SK-N-DZ (cell line): ENCODE results near the gene SEC22A.
"Not testable (repeated sequence)": the region's sequence is repeated elsewhere in the genome, so short reads cannot be mapped to it uniquely, and the experiment has no call there.

ENCODE experiments used
- DNase-seq: peaks from one replicate; pipeline ENCODE4 v3.0.0-alpha.2; 2015; ENCODE audit warnings: low spot score

Gene SEC22A

DNA sequence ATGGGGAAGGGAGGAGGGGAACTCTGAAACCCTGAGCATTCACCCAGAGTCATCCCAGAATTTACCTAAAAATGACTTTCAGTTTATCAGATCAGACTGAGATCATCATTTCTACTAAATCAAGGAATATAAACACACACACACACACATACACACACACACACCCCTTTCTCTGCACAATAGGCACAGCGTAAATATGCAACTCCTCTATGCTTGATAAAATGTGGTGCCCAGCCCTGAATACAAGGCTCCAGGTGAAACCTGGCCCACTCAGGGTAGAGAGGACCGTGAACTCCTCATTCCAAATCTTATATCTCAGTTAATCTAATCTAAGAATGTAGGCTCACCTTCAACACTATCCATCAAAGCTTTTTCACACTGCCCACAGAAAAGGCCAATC, 31.8 kb upstream of the SEC22A start:
- no peak for DNase-seq

DNA sequence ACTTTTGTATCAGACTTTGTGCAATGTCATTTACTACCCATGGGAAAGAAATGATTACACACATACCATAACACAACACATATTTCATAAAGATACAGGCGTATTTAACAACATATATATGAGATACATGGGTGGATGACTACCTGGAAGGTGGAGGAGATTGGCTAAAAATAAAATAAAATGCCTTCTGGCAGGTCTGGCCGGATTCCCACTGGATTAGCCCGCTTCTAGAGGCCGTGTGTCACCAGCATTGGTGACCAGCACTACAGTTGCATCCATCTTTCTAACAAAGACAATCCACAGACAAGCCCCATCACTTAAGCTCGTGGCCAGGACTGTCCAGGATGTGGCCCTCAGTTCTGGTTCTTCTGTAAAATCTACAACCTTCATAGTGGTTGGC, 21.0 kb upstream of the SEC22A start:
- no peak for DNase-seq

DNA sequence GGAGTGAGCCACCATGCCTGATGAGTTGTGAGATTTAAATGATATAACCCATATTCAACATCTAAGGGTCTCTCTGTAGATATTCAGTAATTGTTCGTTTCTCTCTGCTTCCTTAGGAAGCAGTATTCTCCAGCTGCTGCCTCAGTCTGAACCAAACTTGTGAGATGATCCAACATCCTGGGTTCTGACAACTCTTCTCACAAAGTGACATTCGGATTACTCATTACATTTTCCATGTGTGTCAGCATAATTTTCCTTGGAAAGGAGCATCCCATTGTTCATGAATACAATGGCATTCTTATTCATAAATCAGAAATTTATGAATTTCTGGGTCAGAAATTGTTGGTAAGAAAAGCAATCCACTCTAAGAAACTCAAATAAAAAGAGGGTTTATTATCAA, 15.0 kb upstream of the SEC22A start:
- no peak for DNase-seq

DNA sequence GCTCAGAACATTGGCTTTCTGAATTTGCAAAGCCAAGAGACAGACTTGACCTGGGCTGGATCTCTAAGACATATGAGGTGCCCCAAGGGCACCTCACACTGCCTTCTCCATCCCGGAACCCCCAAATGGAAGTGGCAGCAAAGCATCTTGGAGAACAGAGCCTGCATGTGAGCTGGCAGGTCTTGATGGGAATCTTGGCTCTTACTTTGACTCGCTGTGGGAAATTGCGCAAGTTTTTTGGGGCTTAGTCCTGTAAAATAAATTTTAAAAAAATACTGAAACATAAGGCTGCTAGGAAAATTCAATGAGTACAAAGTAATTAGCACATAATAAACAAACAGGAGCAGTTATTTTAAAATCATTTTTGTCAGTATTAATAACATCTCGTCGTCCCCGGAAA, 13.7 kb upstream of the SEC22A start:
- DNase-seq, result no peak

DNA sequence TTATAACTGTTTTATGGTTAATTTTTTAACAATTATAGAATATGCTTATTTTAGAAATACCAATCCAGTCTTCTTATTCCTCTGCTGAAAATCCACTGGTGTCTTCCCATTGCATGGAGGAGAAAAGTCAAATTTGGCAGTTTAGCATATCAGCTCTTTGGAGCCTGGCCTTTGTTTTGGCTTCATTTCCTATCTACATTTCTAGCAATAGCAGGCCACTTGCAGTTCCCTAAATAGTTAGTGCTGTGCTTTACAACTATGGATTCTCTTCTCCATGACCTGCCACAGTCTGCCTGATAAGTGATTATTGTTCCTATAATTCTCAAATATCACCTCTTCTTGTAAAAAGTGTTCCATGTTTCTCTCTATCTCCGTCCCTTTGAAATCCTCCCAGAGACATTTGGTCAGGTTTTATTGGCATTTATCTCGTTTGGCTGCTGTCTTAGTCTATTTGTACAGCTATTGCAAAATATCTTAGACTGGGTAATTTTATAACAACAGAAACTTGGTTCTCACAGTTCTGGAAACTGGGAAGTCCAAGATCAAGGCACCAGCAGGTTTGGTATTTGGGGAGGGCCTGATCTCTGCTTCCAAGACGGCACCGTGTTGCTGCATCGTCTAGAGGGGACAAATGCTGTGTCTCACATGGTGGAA, 8.2 kb upstream of the SEC22A start:
- DNase-seq, result no peak

DNA sequence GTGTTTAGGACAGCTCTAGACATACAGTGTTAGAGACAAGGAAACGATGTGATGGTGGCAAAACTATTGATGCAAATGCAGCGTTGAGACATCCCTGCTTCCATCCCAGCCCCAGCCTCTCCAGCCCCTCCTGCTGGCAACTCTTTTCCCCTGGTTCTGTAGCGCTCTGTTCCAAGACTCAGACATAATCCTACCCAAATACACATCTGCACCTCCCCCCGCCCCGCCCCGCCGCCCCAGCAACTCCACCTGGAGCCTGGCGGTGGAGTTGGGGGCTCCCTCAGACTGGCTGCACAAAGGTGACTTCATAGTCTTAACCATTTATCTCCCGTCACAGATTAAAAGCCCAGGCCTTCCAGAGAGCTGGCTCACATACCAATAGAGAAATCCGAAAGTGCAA, 7.2 kb upstream of the SEC22A start:
- peak; percentile 45 for DNase-seq

DNA sequence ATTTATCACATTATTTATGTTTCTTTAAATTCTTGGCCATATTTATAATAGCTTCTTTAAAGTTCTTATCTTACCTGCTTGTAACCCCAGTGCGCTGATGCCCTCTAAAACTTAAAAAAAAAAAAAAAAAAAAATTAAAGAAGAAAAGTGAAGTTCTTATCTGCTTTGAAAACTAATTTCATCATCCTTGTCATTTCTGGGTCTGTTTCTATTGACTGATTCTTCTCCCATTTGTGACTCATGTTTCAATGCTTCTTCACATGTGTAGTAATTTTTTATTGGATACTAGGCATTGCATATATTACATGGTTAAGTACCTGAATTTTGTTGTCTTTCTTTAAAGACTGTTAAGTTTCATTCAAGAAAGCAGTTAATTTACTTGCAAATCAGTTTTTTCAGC, 3.4 kb upstream of the SEC22A start:
- DNase-seq, result no peak

DNA sequence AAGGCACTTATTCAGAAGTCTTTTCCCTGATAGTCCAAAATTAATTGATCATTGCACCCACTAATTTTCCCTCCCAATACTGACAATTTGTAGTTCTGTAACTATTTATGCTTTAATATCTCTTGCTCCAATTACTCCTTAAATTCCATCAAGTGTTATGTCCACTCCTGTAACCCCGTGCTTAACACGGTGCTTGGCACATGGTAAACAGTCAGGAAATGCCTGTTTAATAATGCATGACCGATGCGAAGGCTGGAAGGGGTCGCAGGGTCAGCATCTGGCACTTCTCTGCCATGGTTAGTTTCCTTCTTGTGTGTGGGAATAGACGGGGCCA, 553 bp upstream of the SEC22A start:
- no peak for DNase-seq

DNA sequence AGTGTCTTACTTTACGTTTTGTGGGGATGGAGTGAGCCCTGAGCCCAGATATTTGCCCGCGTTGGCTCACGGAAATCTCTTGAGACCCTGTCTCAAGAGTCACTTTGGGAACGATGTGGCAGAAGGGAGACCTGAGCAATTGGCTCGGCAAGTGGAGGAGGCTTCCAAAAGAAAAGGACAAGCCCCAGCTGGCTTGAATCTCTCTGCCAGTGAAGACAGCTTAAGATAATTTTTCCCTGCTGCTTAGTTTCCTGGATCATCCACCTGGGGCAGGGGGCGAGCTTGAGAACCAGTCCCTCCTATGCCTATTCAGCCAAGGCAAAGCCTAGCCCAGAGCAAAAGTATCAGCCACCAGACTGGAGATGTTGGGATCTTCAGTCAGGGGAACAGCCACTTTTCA, 708 bp downstream of the SEC22A start:
- DNase-seq, result peak; percentile 17

DNA sequence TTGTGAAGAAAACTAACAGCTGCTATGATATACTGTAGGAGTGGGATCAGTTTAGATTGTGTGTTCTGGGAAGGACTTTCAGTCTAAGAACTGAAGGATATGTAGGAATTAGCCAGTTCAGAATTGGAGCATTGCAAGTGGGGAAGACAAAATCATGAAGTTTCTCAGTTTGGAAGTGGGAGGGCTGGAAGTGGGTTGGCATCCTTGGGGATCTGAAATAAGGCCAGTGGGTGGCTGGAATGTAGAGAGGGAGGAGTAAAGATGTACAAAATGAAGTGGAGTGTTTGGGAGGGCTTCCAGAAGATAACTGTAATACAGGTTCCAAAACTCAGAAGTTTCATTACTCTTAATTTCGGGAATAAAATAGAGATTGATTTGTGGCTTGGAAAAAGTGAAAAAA, 17.2 kb downstream of the SEC22A start:
- no peak for DNase-seq

DNA sequence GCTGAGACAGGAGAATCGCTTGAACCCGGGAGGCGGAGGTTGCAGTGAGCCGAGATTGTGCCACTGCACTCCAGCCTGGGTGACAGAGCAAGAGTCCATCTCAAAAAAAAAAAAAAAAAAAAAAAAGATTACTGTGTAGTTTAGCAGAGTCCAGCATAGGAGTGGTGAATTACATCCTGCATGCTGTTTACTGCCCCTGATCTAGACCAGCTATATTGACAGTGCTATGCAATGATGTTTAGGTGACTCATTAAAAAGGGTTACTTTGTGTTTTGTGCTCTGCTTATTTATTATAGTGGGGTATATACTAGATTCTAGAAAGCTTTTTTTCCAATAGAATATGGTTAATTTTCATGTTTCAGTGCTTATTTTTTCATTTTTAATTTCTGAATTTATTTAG, 19.6 kb downstream of the SEC22A start:
- not testable (repeated sequence) for DNase-seq

DNA sequence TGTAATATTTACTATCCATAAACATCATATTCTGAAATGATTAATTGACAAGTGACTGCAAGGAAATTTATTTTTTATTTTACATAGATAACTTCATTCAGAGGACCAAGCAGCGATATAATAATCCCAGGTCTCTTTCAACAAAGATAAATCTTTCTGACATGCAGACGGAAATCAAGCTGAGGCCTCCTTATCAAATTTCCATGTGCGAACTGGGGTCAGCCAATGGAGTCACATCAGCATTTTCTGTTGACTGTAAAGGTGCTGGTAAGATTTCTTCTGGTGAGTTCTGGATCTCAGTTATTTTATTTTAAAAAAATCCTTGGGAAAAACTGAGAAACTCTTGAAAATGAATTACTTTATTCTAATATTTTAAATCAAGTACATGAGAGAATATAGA, 23.3 kb downstream of the SEC22A start:
- DNase-seq, result no peak

DNA sequence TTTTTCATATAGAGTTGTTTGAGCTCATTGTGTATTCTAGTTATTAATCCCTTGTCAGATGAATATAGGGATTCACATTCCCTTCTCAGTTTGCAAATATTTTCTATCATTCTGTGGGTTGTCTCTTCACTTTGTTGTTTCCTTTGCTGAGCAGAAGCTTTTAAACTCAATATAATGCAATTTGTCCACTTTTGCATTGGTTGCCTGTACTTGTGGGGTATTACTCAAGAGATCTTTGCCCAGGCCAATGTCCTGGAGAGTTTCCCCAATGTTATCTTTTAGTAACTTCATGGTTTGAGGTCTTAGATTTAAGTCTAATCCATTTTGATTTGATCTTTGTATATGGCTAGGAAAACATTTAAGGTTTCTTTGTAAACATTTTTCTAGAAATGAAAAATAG, 24.8 kb downstream of the SEC22A start:
- no peak for DNase-seq

DNA sequence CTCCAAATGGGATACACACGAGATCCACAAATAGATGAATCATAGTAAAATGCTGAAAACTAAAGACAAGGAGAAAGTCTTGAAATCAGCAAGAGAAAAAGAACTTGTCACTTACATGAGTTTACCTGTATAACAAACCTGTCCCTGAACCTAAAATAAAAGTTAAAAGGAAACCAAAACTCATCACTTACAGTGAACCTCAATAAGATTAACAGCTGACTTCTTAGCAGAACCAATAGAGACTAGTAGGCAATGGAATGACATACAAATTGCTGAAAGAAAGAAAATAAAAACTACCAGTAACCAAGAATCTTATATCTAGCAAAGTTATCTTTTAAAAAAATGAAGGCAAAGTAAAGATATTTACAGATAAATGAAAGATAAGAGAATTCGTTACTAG, 27.4 kb downstream of the SEC22A start:
- DNase-seq, result peak; percentile 1

DNA sequence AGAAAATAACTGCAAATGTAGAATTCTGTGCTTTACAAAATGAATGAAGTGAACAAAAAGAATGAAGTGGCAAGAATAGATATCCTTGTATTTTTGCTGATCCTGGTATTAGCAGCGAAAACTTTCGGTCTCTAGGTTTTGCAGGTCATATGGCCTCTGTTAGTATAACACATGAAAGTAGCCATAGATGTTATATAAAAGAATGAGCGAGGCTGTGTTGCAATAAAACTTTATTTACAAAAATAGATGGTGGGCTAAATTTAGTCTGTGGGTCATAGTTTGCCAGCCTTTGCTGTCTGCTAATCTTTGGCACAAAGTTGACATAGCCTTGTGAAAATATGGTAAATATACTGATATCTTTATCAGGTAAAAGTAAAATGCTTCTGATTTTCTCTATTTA, 35.2 kb downstream of the SEC22A start:
- DNase-seq, result no peak

DNA sequence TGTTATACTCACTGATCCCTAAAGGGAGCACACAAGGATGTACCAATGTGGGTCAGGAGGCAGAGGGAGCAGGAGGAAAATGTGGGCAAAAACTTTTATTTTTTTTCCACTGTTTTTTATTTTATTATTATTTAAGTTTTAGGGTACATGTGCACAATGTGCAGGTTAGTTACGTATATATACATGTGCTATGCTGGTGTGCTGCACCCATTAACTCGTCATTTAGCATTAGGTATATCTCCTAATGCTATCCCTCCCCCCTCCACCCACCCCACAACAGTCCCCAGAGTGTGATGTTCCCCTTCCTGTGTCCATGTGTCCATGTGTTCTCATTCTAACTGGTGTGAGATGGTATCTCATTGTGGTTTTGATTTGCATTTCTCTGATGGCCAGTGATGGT, 37.4 kb downstream of the SEC22A start:
- not testable (repeated sequence) for DNase-seq

DNA sequence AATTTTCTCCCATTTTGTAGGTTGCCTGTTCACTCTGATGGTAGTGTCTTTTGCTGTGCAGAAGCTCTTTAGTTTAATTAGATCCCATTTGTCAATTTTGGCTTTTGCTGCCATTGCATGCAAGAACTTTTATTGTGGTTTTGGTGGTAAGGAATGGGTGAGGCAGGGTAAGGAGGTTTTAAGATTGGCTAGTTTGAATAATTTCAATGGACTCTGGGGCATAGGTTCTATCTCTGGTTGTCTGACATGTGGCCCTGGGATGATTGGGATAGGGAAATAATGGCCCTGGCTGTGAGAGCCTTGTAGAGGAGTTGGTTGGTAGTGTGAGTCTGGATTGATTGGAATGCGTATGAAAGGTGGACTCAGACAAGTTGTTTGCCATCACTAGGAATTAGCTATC, 38.0 kb downstream of the SEC22A start:
- no peak for DNase-seq

DNA sequence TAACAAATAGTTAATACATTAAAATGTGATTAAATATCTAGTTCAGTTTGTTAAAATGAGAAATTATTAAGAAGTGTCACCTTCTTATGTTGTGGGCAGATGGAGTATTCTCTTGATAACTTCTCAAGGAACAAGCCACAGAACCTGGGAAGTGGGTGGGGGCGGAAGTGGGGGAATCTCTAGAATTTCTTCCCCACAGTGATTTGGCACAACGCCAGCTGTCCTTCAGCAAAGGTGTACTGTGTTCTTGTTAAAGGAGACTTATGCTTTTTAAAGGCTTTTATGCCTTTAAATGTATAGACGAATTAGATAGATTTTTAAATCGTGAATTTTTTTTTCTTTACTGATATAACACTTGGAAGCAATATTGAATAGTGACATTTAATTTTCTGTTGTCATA, 42.4 kb downstream of the SEC22A start:
- no peak for DNase-seq

DNA sequence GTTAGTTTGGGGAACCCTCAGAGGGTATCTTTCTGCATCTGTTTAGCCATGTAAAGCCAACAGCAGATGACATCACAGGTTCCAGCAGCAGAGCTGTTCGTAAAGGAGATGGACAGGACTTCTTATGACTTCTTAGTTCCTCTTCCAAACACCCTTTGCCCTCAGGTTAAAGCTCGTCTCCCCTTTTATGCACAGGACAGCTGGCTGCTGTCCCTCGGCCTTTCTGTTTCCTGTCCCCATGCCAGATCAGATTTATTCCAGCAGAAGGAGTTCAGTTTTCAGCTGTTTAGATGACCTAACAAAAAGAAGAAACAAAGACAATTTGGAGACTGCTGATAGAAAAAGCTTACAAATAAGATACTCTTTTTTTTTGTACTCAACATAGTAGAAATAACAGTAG, 45.1 kb downstream of the SEC22A start:
- DNase-seq, result no peak

DNA sequence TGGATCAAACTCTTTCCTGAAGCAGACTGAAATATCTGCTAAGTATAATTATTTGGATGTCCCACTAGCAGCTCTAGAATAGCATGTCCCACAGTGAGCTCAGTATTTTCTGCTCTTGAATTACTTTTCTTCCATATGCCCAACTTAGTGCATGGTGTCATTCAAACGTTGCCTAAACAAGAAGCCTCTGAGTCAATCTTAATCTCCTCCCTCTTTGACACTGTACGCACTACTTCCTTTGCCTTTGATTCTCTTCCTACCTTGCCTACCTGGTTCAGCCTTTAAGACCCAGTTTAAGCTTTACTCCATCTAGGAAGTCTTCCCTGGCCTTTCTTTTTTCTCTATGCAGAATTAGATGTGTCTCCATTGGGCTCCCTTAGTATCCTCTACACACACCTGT, 54.5 kb downstream of the SEC22A start:
- no peak for DNase-seq

DNA sequence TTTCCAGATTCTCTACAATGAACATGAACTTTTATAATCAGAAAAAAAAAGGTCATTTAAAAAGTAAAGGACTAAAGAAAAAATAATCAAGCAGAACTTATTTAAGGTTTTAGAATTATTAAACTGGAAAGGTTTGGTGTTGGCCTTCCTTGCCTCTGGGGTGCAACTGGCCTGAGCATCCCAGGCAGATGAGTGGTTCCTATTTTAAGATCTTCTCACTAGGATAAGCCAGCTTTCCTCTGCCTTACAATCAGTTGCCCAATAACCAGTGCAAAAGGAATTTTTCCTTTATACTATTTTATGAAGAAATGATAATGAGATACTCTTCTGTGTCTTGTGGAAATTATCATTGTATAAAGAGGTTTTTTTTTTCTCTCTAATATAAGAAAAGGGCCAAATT, 56.6 kb downstream of the SEC22A start:
- DNase-seq, result no peak

DNA sequence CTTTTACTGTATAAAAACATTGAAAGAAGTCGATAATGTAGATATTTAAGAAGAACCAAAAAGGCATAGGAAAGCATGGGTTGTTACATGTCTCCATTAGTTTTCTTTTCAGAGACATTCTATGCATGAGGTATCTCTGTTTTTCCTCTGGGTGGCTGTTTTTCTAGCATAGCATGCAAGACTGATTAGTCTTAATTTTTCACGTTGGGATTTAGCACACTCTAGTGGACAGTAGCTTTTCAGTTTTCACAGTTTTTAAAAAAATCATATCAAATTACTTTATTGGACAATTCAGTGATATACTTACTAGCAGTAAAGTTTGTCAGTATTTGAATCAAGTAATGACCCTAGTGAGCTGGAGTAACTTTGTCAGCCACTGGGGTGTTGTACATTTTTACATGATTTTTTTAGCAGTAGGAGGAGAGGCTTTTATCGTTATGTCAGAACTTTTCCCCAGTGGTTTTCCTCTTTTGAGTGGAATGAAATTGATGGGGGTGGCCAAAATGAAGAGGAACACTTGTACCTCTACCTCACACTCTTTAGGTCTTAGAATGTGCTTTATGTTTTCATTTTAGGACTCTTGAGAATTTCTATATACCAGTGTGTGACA, 57.2 kb downstream of the SEC22A start:
- DNase-seq, result peak; percentile 62

DNA sequence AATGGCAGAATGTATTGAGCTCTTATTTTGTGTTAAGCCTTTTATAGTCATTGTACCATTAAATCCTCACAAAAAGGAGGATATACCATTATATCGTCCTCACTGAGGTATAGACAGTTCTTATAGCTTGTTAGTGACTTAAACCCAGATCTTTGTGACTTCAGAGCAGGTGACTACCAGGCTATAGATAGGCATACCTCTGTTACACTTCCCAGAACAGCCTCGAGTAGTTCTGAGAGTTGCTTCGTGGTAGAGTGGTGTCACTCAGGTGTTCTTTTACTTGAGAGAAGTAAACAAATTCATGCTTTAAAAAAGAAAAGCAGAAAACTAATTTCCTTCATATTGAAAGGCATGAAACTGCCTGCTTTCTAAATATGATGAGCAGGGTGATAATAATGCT, 59.9 kb downstream of the SEC22A start:
- DNase-seq, result no peak

DNA sequence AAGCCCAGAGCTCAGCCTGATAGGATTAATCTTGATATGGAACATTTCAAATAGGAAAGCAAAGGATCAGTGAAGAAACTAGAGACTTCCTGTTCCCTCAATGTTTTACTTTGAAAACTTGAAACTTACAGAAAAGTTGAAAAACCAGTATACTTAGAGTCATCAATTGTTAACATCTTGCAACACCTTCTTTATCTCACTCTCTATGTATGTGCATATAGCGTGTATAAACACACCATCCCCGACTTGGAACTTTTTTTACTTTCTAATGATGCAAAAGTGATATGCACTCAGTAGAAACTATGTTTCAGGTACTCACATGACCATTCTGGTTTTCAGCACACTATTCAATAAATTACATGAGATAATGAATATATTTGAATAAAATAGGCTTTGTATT, 60.5 kb downstream of the SEC22A start:
- no peak for DNase-seq
